H1 (cell line): ENCODE data around the gene DDX42. TPM values are rescaled to one million over a fixed set of nuclear protein-coding genes. Genes with fewer than 3 reads are reported as not detected.

ENCODE experiments used
- CTCF ChIA-PET: fragments of 300-600 bp; sonication (Branson Sonifier 250); formaldehyde crosslinking; loops from one replicate; lab custom pipeline; 2021; ENCODE audit not compliant: partially characterized antibody; lab: Charles Lee
- POLR2A ChIA-PET: fragments of 300-600 bp; sonication (Branson Sonifier 250); formaldehyde crosslinking; loops from one replicate; lab custom pipeline; 2021; ENCODE audit warnings: inconsistent platforms; ENCODE audit not compliant: partially characterized antibody; lab: Charles Lee
- DNase-seq, 2 experiments: peaks; one replicate each; pipeline versions ENCODE4 v3.0.0 to v3.0.0-alpha.2; 2010 to 2022; ENCODE audit warnings: low spot score in 2 of 2, low read depth in 1 of 2, mixed read lengths in 1 of 2
- FAIRE-seq: peaks from 2 replicates; lab custom pipeline; 2011; peaks lifted over from hg19 to GRCh38; lab: Jason Lieb, UNC
- H2AFZ ChIP-seq: 2 replicates; pipeline ENCODE4 v1.8.1; 2012; ENCODE audit warnings: low read length, inconsistent platforms
- H2AK5ac ChIP-seq: 2 replicates; pipeline ENCODE4 v1.6.1; 2013; ENCODE audit warnings: low read depth, low read length
- H2BK120ac ChIP-seq: replicated peaks from 2 replicates; pipeline ENCODE3; 2013; ENCODE audit warnings: low read depth, low read length, inconsistent platforms
- H2BK12ac ChIP-seq: 2 replicates; pipeline ENCODE4 v1.6.1; 2013; ENCODE audit warnings: low read depth, low read length
- H2BK15ac ChIP-seq: 2 replicates; pipeline ENCODE4 v1.6.1; 2013; ENCODE audit warnings: low read length
- H2BK20ac ChIP-seq: 2 replicates; pipeline ENCODE4 v1.6.1; 2013; ENCODE audit warnings: low read length
- H2BK5ac ChIP-seq: 2 replicates; pipeline ENCODE4 v1.6.1; 2013; ENCODE audit warnings: low read depth, low read length
- H3K14ac ChIP-seq: 2 replicates; pipeline ENCODE4 v1.6.1; 2013; ENCODE audit warnings: inconsistent platforms; ENCODE audit not compliant: insufficient read length
- H3K18ac ChIP-seq: 2 replicates; pipeline ENCODE4 v1.6.1; 2013; ENCODE audit warnings: low read length; ENCODE audit errors: extremely low read depth
- H3K23ac ChIP-seq: 2 replicates; pipeline ENCODE4 v1.6.1; 2013; ENCODE audit warnings: inconsistent platforms; ENCODE audit not compliant: insufficient read length
- H3K23me2 ChIP-seq: 2 replicates; pipeline ENCODE4 v1.6.1; 2013; ENCODE audit warnings: low read depth, low read length
- H3K27ac ChIP-seq: 2 replicates; pipeline ENCODE4 v1.6.1; 2011; ENCODE audit warnings: low read depth, low read length, inconsistent platforms
- H3K27me3 ChIP-seq, 4 experiments: replicated peaks in 1 of 4; 1 replicate in 1 of 4; 2 replicates in 3 of 4; pipeline versions ENCODE4 v1.6.1 to v1.8.1; 2011 to 2013; ENCODE audit warnings: low read length in 3 of 4, mild to moderate bottlenecking in 3 of 4, inconsistent platforms in 2 of 4, mixed read lengths in 2 of 4, moderate library complexity in 1 of 4; ENCODE audit not compliant: control insufficient read depth in 3 of 4, insufficient read depth in 3 of 4; ENCODE audit errors: extremely low read depth in 1 of 4
- H3K36me3 ChIP-seq, 4 experiments: 2 replicates each; pipeline versions ENCODE4 v1.6.1 to v1.8.1; 2011 to 2013; ENCODE audit warnings: mild to moderate bottlenecking in 4 of 4, low read length in 3 of 4, moderate library complexity in 2 of 4, control low read depth in 1 of 4, inconsistent platforms in 1 of 4; ENCODE audit not compliant: insufficient read depth in 4 of 4, control insufficient read depth in 2 of 4
- H3K4ac ChIP-seq: replicated peaks from 2 replicates; pipeline ENCODE3; 2013; ENCODE audit warnings: low read length, low read depth, mixed read lengths, inconsistent platforms; ENCODE audit not compliant: insufficient read length
- H3K4me1 ChIP-seq, 4 experiments: replicated peaks in 1 of 4; 1 replicate in 1 of 4; 2 replicates in 3 of 4; pipeline versions ENCODE4 v1.6.1 to v1.8.1; 2011 to 2013; ENCODE audit warnings: low read length in 3 of 4, inconsistent platforms in 2 of 4, mixed read lengths in 1 of 4; ENCODE audit not compliant: insufficient read depth in 4 of 4, control insufficient read depth in 3 of 4
- H3K4me2 ChIP-seq, 2 experiments: 2 replicates each; pipeline versions ENCODE4 v1.6.1 to v1.8.1; 2011 to 2013; ENCODE audit warnings: low read depth in 2 of 2, low read length in 2 of 2, control low read depth in 1 of 2, inconsistent platforms in 1 of 2, mild to moderate bottlenecking in 1 of 2; ENCODE audit not compliant: insufficient read depth in 1 of 2
- H3K4me3 ChIP-seq, 4 experiments: fragments of 200-600, 300-600 bp in 1 of 4; sonication (generic), shearing (Covaris generic), sonication (Bioruptor Twin) in 1 of 4; 2 replicates each; pipeline versions ENCODE4 v1.5.1 to v1.8.1; 2011 to 2016; ENCODE audit warnings: low read length in 4 of 4, low read depth in 3 of 4, control low read depth in 2 of 4, inconsistent platforms in 2 of 4, mild to moderate bottlenecking in 2 of 4, mixed read lengths in 1 of 4, moderate library complexity in 1 of 4; ENCODE audit not compliant: insufficient read depth in 2 of 4; ENCODE audit errors: extremely low read depth in 1 of 4
- H3K56ac ChIP-seq: replicated peaks from 2 replicates; pipeline ENCODE3; 2013; ENCODE audit warnings: low read depth, mild to moderate bottlenecking, mixed read lengths, low read length, inconsistent platforms; ENCODE audit not compliant: insufficient read length
- H3K79me1 ChIP-seq: 2 replicates; pipeline ENCODE4 v1.6.1; 2013; ENCODE audit warnings: low read depth, low read length, control low read depth
- H3K79me2 ChIP-seq, 2 experiments: 2 replicates each; pipeline versions ENCODE4 v1.6.1 to v1.8.1; 2012 to 2013; ENCODE audit warnings: low read length in 2 of 2, mild to moderate bottlenecking in 2 of 2, inconsistent platforms in 1 of 2; ENCODE audit not compliant: insufficient read depth in 2 of 2, control insufficient read depth in 1 of 2
- H3K9ac ChIP-seq, 4 experiments: replicated peaks in 1 of 4; 1 replicate in 1 of 4; 2 replicates in 3 of 4; pipeline versions ENCODE4 v1.6.1 to v1.8.1; 2011 to 2013; ENCODE audit warnings: low read depth in 3 of 4, low read length in 3 of 4, control low read depth in 2 of 4, mild to moderate bottlenecking in 2 of 4, moderate library complexity in 2 of 4, inconsistent platforms in 1 of 4; ENCODE audit errors: extremely low read depth in 1 of 4
- H3K9me3 ChIP-seq, 2 experiments: 2 replicates each; pipeline versions ENCODE4 v1.6.1 to v1.8.1; 2012 to 2013; ENCODE audit warnings: mild to moderate bottlenecking in 2 of 2, moderate library complexity in 2 of 2, control low read depth in 1 of 2, inconsistent platforms in 1 of 2, low read depth in 1 of 2, low read length in 1 of 2, mixed read lengths in 1 of 2; ENCODE audit not compliant: insufficient read depth in 2 of 2
- H4K20me1 ChIP-seq, 2 experiments: replicated peaks in 1 of 2; 2 replicates each; pipeline versions ENCODE3 to v1.8.1; 2011 to 2013; ENCODE audit warnings: inconsistent platforms in 2 of 2, low read length in 2 of 2, mild to moderate bottlenecking in 1 of 2; ENCODE audit not compliant: insufficient read depth in 2 of 2, control insufficient read depth in 1 of 2
- H4K5ac ChIP-seq: 2 replicates; pipeline ENCODE4 v1.6.1; 2013; ENCODE audit warnings: low read length, low read depth, mixed read lengths, inconsistent platforms; ENCODE audit not compliant: insufficient read length
- H4K8ac ChIP-seq: 2 replicates; pipeline ENCODE4 v1.8.0; 2013; ENCODE audit warnings: mild to moderate bottlenecking, moderate library complexity, low read length, inconsistent platforms; ENCODE audit not compliant: insufficient read depth; ENCODE audit errors: extremely low read depth
- H4K91ac ChIP-seq: replicated peaks from 2 replicates; pipeline ENCODE3; 2013; ENCODE audit warnings: low read length, mixed read lengths, inconsistent platforms; ENCODE audit not compliant: insufficient read length
- CEBPB ChIP-seq: IDR thresholded peaks from 2 replicates; pipeline ENCODE4 v1.6.1; 2012; ENCODE audit warnings: low read depth, low read length
- EGR1 ChIP-seq: IDR thresholded peaks from 2 replicates; pipeline ENCODE4 v1.6.1; 2011; ENCODE audit warnings: low read depth, low read length, borderline replicate concordance
- FOSL1 ChIP-seq: IDR thresholded peaks from 2 replicates; pipeline ENCODE4 v1.6.1; 2011; ENCODE audit warnings: mild to moderate bottlenecking, low read depth, low read length, moderate library complexity; ENCODE audit not compliant: insufficient read depth
- HDAC6 ChIP-seq: IDR thresholded peaks from one replicate; pipeline ENCODE4 v1.7.1; 2012; ENCODE audit warnings: low read depth, mild to moderate bottlenecking, inconsistent platforms, low read length, moderate library complexity
- JUN ChIP-seq: IDR thresholded peaks from 2 replicates; pipeline ENCODE4 v1.6.1; 2011; ENCODE audit warnings: low read depth, mild to moderate bottlenecking, improper control_type of control experiment, low read length
- JUND ChIP-seq: IDR thresholded peaks from 2 replicates; pipeline ENCODE4 v1.6.1; 2011; ENCODE audit warnings: mild to moderate bottlenecking, improper control_type of control experiment, low read length
- SIRT6 ChIP-seq: IDR thresholded peaks from one replicate; pipeline ENCODE4 v1.7.1; 2012; ENCODE audit warnings: low read length, inconsistent platforms
- SP2 ChIP-seq: IDR thresholded peaks from 2 replicates; pipeline ENCODE4 v1.6.1; 2012; ENCODE audit warnings: mild to moderate bottlenecking, low read length, inconsistent platforms
- TAF7 ChIP-seq: optimal IDR thresholded peaks from 2 replicates; pipeline ENCODE3; 2011; ENCODE audit warnings: low read depth, mild to moderate bottlenecking, inconsistent platforms, low read length, moderate library complexity, borderline replicate concordance
- TBP ChIP-seq: IDR thresholded peaks from 2 replicates; pipeline ENCODE4 v1.6.1; 2011; ENCODE audit warnings: low read depth, low read length, improper control_type of control experiment
- TCF12 ChIP-seq: IDR thresholded peaks from 2 replicates; pipeline ENCODE4 v1.6.1; 2011; ENCODE audit warnings: low read depth, mild to moderate bottlenecking, low read length
- YY1 ChIP-seq: IDR thresholded peaks from 2 replicates; pipeline ENCODE4 v1.6.1; 2011; ENCODE audit warnings: low read depth, mild to moderate bottlenecking, low read length
- WGBS, 2 experiments: shearing (Covaris generic) in 1 of 2; methylation state at CpG; one replicate each; pipeline versions ENCODE4 v1.1.6 to v1.1.7; 2013 to 2015; ENCODE audit warnings: low lambda C conversion rate in 2 of 2, mixed read lengths in 2 of 2, inconsistent platforms in 1 of 2, low coverage in 1 of 2, missing lambda C conversion rate in 1 of 2; ENCODE audit not compliant: insufficient replicate concordance in 2 of 2, insufficient coverage in 1 of 2, insufficient read length in 1 of 2; ENCODE audit errors: extremely low coverage in 1 of 2, missing lambda C conversion rate in 1 of 2; 5-methylcytosine and 5-hydroxymethylcytosine counted together
- polyA plus RNA-seq, 7 experiments: library from polyadenylated mRNA; depleted of rRNA in 3 of 7; stranded (reverse) in 5 of 7; unstranded in 2 of 7; fragments of >200 nt in 5 of 7; fragments of 200-250 nt in 2 of 7; gene quantifications; 1 replicate in 5 of 7; 2 replicates in 1 of 7; 4 replicates in 1 of 7; pipeline versions ENCODE4 v1.2.1 to v1.2.3, GENCODE V29; 2011 to 2013; ENCODE audit warnings: missing spikeins in 2 of 7, mixed read lengths in 2 of 7
- total RNA-seq: library from RNA; stranded (reverse); fragmentation: NEBNext Ultra II Directional; extraction: Animal tissue kit (Norgen Biotek cat#: 25700); gene quantifications from 2 replicates; pipeline ENCODE4 v1.2.1, GENCODE V29; 2021
- TF ChIP-seq, protein P1 (sequence below): IDR thresholded peaks from 2 replicates; pipeline ENCODE4 v1.6.1; 2012; ENCODE audit warnings: inconsistent platforms

Gene DDX42
- total and polyA plus RNA-seq, 2 of the 8 experiments (the other 6 are each of a cell fraction or from before 2014, with no cell fraction given) = 40.6 to 114 TPM

DNA sequence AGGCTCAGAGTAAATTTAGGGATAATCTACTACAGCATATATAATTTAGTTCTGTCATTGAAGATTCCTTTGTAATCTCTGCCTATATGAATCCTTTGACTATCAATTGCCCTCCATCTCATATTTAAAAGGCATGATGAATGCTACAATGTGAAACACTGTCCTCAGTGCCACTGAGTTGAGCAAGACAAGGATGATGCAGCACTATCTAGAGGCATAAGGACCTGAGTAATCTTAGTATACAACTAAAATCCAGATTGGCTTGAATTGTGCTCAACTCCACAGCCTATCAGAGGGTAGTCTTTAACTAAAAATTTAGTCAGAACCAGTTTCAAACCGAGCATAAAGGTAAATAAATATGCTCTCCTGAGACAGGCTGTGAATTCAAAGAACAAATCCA, 20.8 kb upstream of the DDX42 start:
- H3K4me2 ChIP-seq = no peak overlapping the region
- H3K23me2 ChIP-seq = no peaks in the 10 kb centered on the region
- H2BK20ac ChIP-seq = no peak overlapping the region
- POLR2A ChIA-PET = interaction anchor here (1.0 to 3.2 kb wide), 2 partner anchors 20 to 75 kb away, joined by 3 to 8 read pairs; partner anchors contain the start of genes CCDC47, DDX42 and FTSJ3
- H2BK15ac ChIP-seq = no peak overlapping the region
- CTCF ChIA-PET = no interaction called here
- no peaks in the 10 kb centered on the region for H3K4me1 ChIP-seq
- H3K4ac ChIP-seq = no peak overlapping the region
- H3K18ac ChIP-seq = no peak overlapping the region
- H2AK5ac ChIP-seq = no peak overlapping the region
- no peak overlapping the region for H3K9ac ChIP-seq
- no peaks in the 10 kb centered on the region for H3K9me3 ChIP-seq
- no peaks in the 10 kb centered on the region for H4K20me1 ChIP-seq
- H2AFZ ChIP-seq = no peak overlapping the region
- no peaks in the 10 kb centered on the region for H3K79me2 ChIP-seq
- no peak overlapping the region for H3K56ac ChIP-seq
- no peak overlapping the region for H4K8ac ChIP-seq
- H4K5ac ChIP-seq = no peak overlapping the region
- H2BK5ac ChIP-seq = no peak overlapping the region
- H3K4me3 ChIP-seq = no peak overlapping the region
- no peak overlapping the region for H3K27ac ChIP-seq
- no peak overlapping the region for H3K23ac ChIP-seq
- no peak overlapping the region for H2BK120ac ChIP-seq
- peaks cover 18 to 76% (median 47%) of the 10 kb centered on the region in 4 experiments for H3K36me3 ChIP-seq
- DNase-seq (no peak), FAIRE-seq (no peak)
- no peaks in the 10 kb centered on the region for H3K27me3 ChIP-seq
- 89% methylated on average over 1 of the region's 1 CpG; no CpG with 5 or more reads in 1 of the 2 experiments for WGBS, 2 experiments
- H4K91ac ChIP-seq = no peak overlapping the region
- no peak overlapping the region for H3K14ac ChIP-seq
- H2BK12ac ChIP-seq = no peak overlapping the region
- no peaks in the 10 kb centered on the region for H3K79me1 ChIP-seq
- TF ChIP-seq EGR1 = no peak
- TF ChIP-seq TCF12 = no peak
- TF ChIP-seq FOSL1 = no peak
- TF ChIP-seq TBP = no peak
- no peak for TF ChIP-seq SIRT6
- TF ChIP-seq, protein P1, sequence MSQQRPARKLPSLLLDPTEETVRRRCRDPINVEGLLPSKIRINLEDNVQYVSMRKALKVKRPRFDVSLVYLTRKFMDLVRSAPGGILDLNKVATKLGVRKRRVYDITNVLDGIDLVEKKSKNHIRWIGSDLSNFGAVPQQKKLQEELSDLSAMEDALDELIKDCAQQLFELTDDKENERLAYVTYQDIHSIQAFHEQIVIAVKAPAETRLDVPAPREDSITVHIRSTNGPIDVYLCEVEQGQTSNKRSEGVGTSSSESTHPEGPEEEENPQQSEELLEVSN = no peak
- TF ChIP-seq YY1 = no peak
- no peak for TF ChIP-seq JUND
- TF ChIP-seq JUN = no peak
- no peak for TF ChIP-seq HDAC6
- no peak for TF ChIP-seq TAF7
- TF ChIP-seq CEBPB = no peak
- no peak for TF ChIP-seq SP2
